Keratinocyte (primary cell): ENCODE measurements around the gene CHCHD1. TPM values are rescaled to one million over a fixed set of nuclear protein-coding genes. Genes with fewer than 3 reads are reported as not detected.

Experiments
- DNase-seq: peaks from one replicate; pipeline ENCODE4 v3.0.0-alpha.2; 2011; ENCODE audit warnings: low read depth, missing footprints, low spot score
- FAIRE-seq: peaks from 2 replicates; lab custom pipeline; 2011; peaks lifted over from hg19 to GRCh38; lab: Jason Lieb, UNC
- H2AFZ ChIP-seq: 2 replicates; pipeline ENCODE4 v1.6.0; 2012; ENCODE audit warnings: low read length, control low read depth, inconsistent platforms; ENCODE audit not compliant: control insufficient read depth
- H3K27ac ChIP-seq: 2 replicates; pipeline ENCODE4 v1.5.1; 2011; ENCODE audit warnings: low read length; ENCODE audit not compliant: control insufficient read depth, insufficient read depth
- H3K27me3 ChIP-seq: 3 replicates; pipeline ENCODE4 v1.6.0; 2011; ENCODE audit warnings: low read length; ENCODE audit not compliant: control insufficient read depth, insufficient read depth; ENCODE audit errors: extremely low read depth
- H3K36me3 ChIP-seq, 2 experiments: 2 replicates in 1 of 2; 3 replicates in 1 of 2; pipeline ENCODE4 v1.5.1; 2011; ENCODE audit warnings: low read length in 2 of 2, mild to moderate bottlenecking in 1 of 2; ENCODE audit not compliant: control insufficient read depth in 2 of 2, insufficient read depth in 2 of 2; ENCODE audit errors: extremely low read depth in 1 of 2
- H3K4me1 ChIP-seq: 3 replicates; pipeline ENCODE4 v1.5.1; 2011; ENCODE audit warnings: low read length; ENCODE audit not compliant: control insufficient read depth, insufficient read depth; ENCODE audit errors: extremely low read depth
- H3K4me2 ChIP-seq: 3 replicates; pipeline ENCODE4 v1.6.0; 2011; ENCODE audit warnings: low read depth, low read length; ENCODE audit not compliant: control insufficient read depth, insufficient read depth; ENCODE audit errors: extremely low read depth
- H3K4me3 ChIP-seq, 3 experiments: fragments of 200-600 bp in 1 of 3; sonication (generic) in 1 of 3; 2 replicates in 2 of 3; 3 replicates in 1 of 3; pipeline ENCODE4 v1.5.1; 2011 to 2016; ENCODE audit warnings: low read length in 3 of 3, mild to moderate bottlenecking in 3 of 3, control low read depth in 2 of 3, inconsistent platforms in 1 of 3, low read depth in 1 of 3, mixed read lengths in 1 of 3, mixed run types in 1 of 3, moderate library complexity in 1 of 3; ENCODE audit not compliant: control insufficient read depth in 2 of 3, insufficient read depth in 2 of 3; ENCODE audit errors: extremely low read depth in 1 of 3
- H3K79me2 ChIP-seq: 2 replicates; pipeline ENCODE4 v1.6.0; 2012; ENCODE audit warnings: low read length; ENCODE audit not compliant: control insufficient read depth, insufficient read depth
- H3K9ac ChIP-seq: 3 replicates; pipeline ENCODE4 v1.6.0; 2011; ENCODE audit warnings: low read length; ENCODE audit not compliant: control insufficient read depth, insufficient read depth; ENCODE audit errors: extremely low read depth
- H3K9me1 ChIP-seq: 3 replicates; pipeline ENCODE4 v1.6.0; 2011; ENCODE audit warnings: low read length; ENCODE audit not compliant: control insufficient read depth, insufficient read depth; ENCODE audit errors: extremely low read depth
- H3K9me3 ChIP-seq: 2 replicates; pipeline ENCODE4 v1.5.1; 2012; ENCODE audit warnings: low read depth, low read length; ENCODE audit not compliant: control insufficient read depth
- H4K20me1 ChIP-seq: 3 replicates; pipeline ENCODE4 v1.6.0; 2011; ENCODE audit warnings: low read length; ENCODE audit not compliant: control insufficient read depth, insufficient read depth; ENCODE audit errors: extremely low read depth
- EZH2 ChIP-seq: IDR thresholded peaks from one replicate; pipeline ENCODE4 v1.6.1; 2012; ENCODE audit warnings: inconsistent platforms, mild to moderate bottlenecking, low read length, moderate library complexity
- dilution Hi-C: fragments of 300-500 bp; cut with MboI; formaldehyde crosslinking; loops from one replicate; pipeline ENCODE4 v1.7.0; 2020; ENCODE audit warnings: low sequenced_read_pairs; ENCODE audit not compliant: extremely low pct_ligation_motif_present
- polyA plus RNA-seq, 5 experiments: library from polyadenylated mRNA; depleted of rRNA in 3 of 5; stranded (reverse) in 3 of 5; stranded (forward) in 1 of 5; unstranded in 1 of 5; fragments of >200 nt; gene quantifications; 1 replicate in 1 of 5; 2 replicates in 3 of 5; 3 replicates in 1 of 5; pipeline versions ENCODE4 v1.2.1 to v1.2.3, GENCODE V29; 2011 to 2012; ENCODE audit warnings: missing spikeins in 2 of 5, low read depth in 1 of 5, low replicate concordance in 1 of 5
- TF ChIP-seq, protein P1 (sequence below), 3 experiments: IDR thresholded peaks in 1 of 3; conservative IDR thresholded peaks in 1 of 3; optimal IDR thresholded peaks in 1 of 3; 2 replicates in 2 of 3; 3 replicates in 1 of 3; pipeline versions ENCODE3 to v1.5.1; 2011; ENCODE audit warnings: low read length in 3 of 3, mild to moderate bottlenecking in 3 of 3, moderate library complexity in 2 of 3, control low read depth in 1 of 3, inconsistent platforms in 1 of 3; ENCODE audit not compliant: insufficient read depth in 2 of 3; ENCODE audit errors: extremely low read depth in 1 of 3

The CHCHD1 gene
- polyA plus RNA-seq, 1 donor (not counting 4 experiments of a cell fraction or from before 2014, with no cell fraction given), result 59.8 TPM

DNA sequence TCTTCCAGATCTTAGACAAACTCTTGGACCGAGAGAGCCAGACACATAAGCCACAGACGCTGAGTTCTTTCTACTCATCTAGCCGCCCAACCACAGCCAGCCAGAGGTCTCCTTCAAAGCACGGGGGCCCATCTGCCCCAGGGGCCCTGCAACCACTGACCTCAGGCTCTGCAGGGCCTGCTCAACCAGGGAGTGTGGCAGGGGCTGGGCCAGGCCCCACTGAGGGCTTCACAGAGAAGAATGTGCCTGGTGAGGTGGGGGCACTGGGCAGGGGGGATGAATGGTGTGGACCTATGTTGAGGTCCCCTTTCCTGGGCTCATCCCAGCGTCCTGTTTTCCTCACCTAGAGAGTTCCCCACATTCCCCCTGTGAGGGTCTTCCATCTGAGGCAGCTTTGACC is 14.9 kb downstream of the CHCHD1 start:
- H3K9ac ChIP-seq, result no peak overlapping the region
- H4K20me1 ChIP-seq, result peaks cover 4% of the 10 kb centered on the region
- peaks cover 3% of the 10 kb centered on the region for H3K9me1 ChIP-seq
- H3K79me2 ChIP-seq, result no peaks in the 10 kb centered on the region
- FAIRE-seq (no peak), DNase-seq (no peak)
- H3K4me2 ChIP-seq, result no peak overlapping the region
- H3K27ac ChIP-seq, result no peak overlapping the region
- no peaks in the 10 kb centered on the region for H3K27me3 ChIP-seq
- TF ChIP-seq, protein P1, sequence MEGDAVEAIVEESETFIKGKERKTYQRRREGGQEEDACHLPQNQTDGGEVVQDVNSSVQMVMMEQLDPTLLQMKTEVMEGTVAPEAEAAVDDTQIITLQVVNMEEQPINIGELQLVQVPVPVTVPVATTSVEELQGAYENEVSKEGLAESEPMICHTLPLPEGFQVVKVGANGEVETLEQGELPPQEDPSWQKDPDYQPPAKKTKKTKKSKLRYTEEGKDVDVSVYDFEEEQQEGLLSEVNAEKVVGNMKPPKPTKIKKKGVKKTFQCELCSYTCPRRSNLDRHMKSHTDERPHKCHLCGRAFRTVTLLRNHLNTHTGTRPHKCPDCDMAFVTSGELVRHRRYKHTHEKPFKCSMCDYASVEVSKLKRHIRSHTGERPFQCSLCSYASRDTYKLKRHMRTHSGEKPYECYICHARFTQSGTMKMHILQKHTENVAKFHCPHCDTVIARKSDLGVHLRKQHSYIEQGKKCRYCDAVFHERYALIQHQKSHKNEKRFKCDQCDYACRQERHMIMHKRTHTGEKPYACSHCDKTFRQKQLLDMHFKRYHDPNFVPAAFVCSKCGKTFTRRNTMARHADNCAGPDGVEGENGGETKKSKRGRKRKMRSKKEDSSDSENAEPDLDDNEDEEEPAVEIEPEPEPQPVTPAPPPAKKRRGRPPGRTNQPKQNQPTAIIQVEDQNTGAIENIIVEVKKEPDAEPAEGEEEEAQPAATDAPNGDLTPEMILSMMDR (optimal IDR thresholded peaks at IDR 0.05 in 1 of 3, IDR thresholded peaks at IDR 0.05 in 1 of 3, conservative IDR thresholded peaks at IDR 0.05 in 1 of 3; ENCODE audit: extremely low read depth in 1 of 3, insufficient read depth in 2 of 3, low read length in 3 of 3), result no peak
- no peak for TF ChIP-seq EZH2
- dilution Hi-C loops, result no loop called here
- no peak overlapping the region for H2AFZ ChIP-seq
- H3K4me3 ChIP-seq, result no peak overlapping the region
- peaks cover 52 to 58% of the 10 kb centered on the region in 2 experiments for H3K36me3 ChIP-seq
- no peaks in the 10 kb centered on the region for H3K4me1 ChIP-seq
- no peaks in the 10 kb centered on the region for H3K9me3 ChIP-seq

GRCh38 chr10:73797324-73798025 is 15.6 kb downstream of the CHCHD1 start:
- Histone ChIP-seq H3K9ac (no peak overlapping the region), H3K9me1 (peaks cover 3% of the 10 kb centered on the region), H3K4me3 (no peak overlapping the region), H3K79me2 (no peaks in the 10 kb centered on the region), H2AFZ (no peak overlapping the region), H4K20me1 (peaks cover 4% of the 10 kb centered on the region), H3K27me3 (no peaks in the 10 kb centered on the region), H3K4me2 (no peak overlapping the region), H3K27ac (no peak overlapping the region), H3K9me3 (no peaks in the 10 kb centered on the region), H3K36me3 (peaks cover 53 to 59% of the 10 kb centered on the region in 2 experiments), H3K4me1 (no peaks in the 10 kb centered on the region)
- TF ChIP-seq, protein P1 (optimal IDR thresholded peaks at IDR 0.05 in 1 of 3, IDR thresholded peaks at IDR 0.05 in 1 of 3, conservative IDR thresholded peaks at IDR 0.05 in 1 of 3; ENCODE audit: extremely low read depth in 1 of 3, insufficient read depth in 2 of 3, low read length in 3 of 3), result no peak
- no peak for TF ChIP-seq EZH2
- no peak for DNase-seq
- dilution Hi-C loops, result no loop called here
- no peak for FAIRE-seq
